Fibroblast of lung (primary cell): ENCODE measurements around the gene OR5A1. TPM values are rescaled to one million over a fixed set of nuclear protein-coding genes. Genes with fewer than 3 reads are reported as not detected.

Experiments used
- DNase-seq, 2 donors: peaks; one replicate each; pipeline versions ENCODE4 v3.0.0 to v3.0.0-alpha.2; 2010; ENCODE audit warnings: low read depth in 2 of 2
- H2AFZ ChIP-seq: 2 replicates; pipeline ENCODE4 v1.5.1; 2012; ENCODE audit warnings: low read length, control low read depth, inconsistent platforms
- H3K27ac ChIP-seq: 2 replicates; pipeline ENCODE4 v1.5.1; 2011; ENCODE audit warnings: low read length, control low read depth; ENCODE audit not compliant: insufficient read depth
- H3K27me3 ChIP-seq: 2 replicates; pipeline ENCODE4 v1.5.1; 2011; ENCODE audit warnings: mild to moderate bottlenecking, low read length; ENCODE audit not compliant: control insufficient read depth, insufficient read depth
- H3K36me3 ChIP-seq: 2 replicates; pipeline ENCODE4 v1.5.1; 2011; ENCODE audit warnings: low read length; ENCODE audit not compliant: control insufficient read depth, insufficient read depth
- H3K4me1 ChIP-seq: 2 replicates; pipeline ENCODE4 v1.5.1; 2011; ENCODE audit warnings: low read length; ENCODE audit not compliant: control insufficient read depth, insufficient read depth; ENCODE audit errors: extremely low read depth
- H3K4me2 ChIP-seq: 2 replicates; pipeline ENCODE4 v1.5.1; 2011; ENCODE audit warnings: low read length, control low read depth; ENCODE audit not compliant: insufficient read depth; ENCODE audit errors: extremely low read depth
- H3K4me3 ChIP-seq, 4 experiments: fragments of 200-600 bp in 1 of 4; sonication (generic) in 1 of 4; replicated peaks in 1 of 4; 2 replicates each; pipeline ENCODE4 v1.5.1; 2011 to 2016; ENCODE audit warnings: low read length in 4 of 4, low read depth in 3 of 4, mild to moderate bottlenecking in 3 of 4, control low read depth in 2 of 4, inconsistent platforms in 1 of 4, mixed read lengths in 1 of 4; ENCODE audit not compliant: insufficient read depth in 1 of 4; ENCODE audit errors: control extremely low read depth in 1 of 4
- H3K79me2 ChIP-seq: 2 replicates; pipeline ENCODE4 v1.5.1; 2012; ENCODE audit warnings: mild to moderate bottlenecking, low read length, inconsistent platforms; ENCODE audit not compliant: control insufficient read depth, insufficient read depth
- H3K9ac ChIP-seq: 2 replicates; pipeline ENCODE4 v1.5.1; 2011; ENCODE audit warnings: mild to moderate bottlenecking, low read length, control low read depth; ENCODE audit not compliant: insufficient read depth
- H3K9me3 ChIP-seq: 2 replicates; pipeline ENCODE4 v1.5.1; 2012; ENCODE audit warnings: low read depth, low read length; ENCODE audit not compliant: control insufficient read depth, insufficient read depth
- H4K20me1 ChIP-seq: 2 replicates; pipeline ENCODE4 v1.5.1; 2011; ENCODE audit warnings: low read length; ENCODE audit not compliant: control insufficient read depth, insufficient read depth; ENCODE audit errors: extremely low read depth
- EZH2 ChIP-seq: IDR thresholded peaks from 2 replicates; pipeline ENCODE4 v1.5.1; 2012; ENCODE audit warnings: low read length, control low read depth, mild to moderate bottlenecking; ENCODE audit errors: missing control alignments
- polyA minus RNA-seq: library from RNA; depleted of rRNA, polyadenylated mRNA; stranded (reverse); fragments of >200 nt; gene quantifications from 2 replicates; pipeline ENCODE4 v1.2.3, GENCODE V29; 2011; ENCODE audit warnings: low replicate concordance
- polyA plus RNA-seq, 2 donors: library from polyadenylated mRNA; depleted of rRNA in 1 of 2; stranded (reverse) in 1 of 2; unstranded in 1 of 2; fragments of >200 nt; gene quantifications; 2 replicates each; pipeline ENCODE4 v1.2.1, GENCODE V29; 2011 to 2012; ENCODE audit warnings: missing spikeins in 1 of 2
- total RNA-seq: library from RNA; depleted of rRNA; stranded (reverse); fragments of >200 nt; gene quantifications from 2 replicates; pipeline ENCODE4 v1.2.1, GENCODE V29; 2014
- TF ChIP-seq, protein P1 (sequence below), 2 donors: IDR thresholded peaks in 1 of 2; conservative IDR thresholded peaks in 1 of 2; 1 replicate in 1 of 2; 2 replicates in 1 of 2; pipeline ENCODE4 v1.5.1; 2011 to 2012; ENCODE audit warnings: low read length in 2 of 2, control low read depth in 1 of 2, inconsistent platforms in 1 of 2, low read depth in 1 of 2, mild to moderate bottlenecking in 1 of 2

Gene OR5A1
- not detected in 2 replicates for total RNA-seq
- polyA plus RNA-seq: not detected in 2 replicates
- polyA plus RNA-seq (2012): not detected in 2 replicates
- polyA minus RNA-seq: 0.67 TPM in 1 of 2 replicates, not detected in the other

- Histone ChIP-seq H3K4me1 (no peaks in the 10 kb centered on the region), H3K9ac (no peak within 1 kb of the TSS), H3K4me3 (no peak within 1 kb of the TSS), H3K27ac (no peak within 1 kb of the TSS), H3K79me2 (no peaks in the 10 kb centered on the region), H3K27me3 (no peaks in the 10 kb centered on the region), H4K20me1 (no peaks in the 10 kb centered on the region), H3K9me3 (no peaks in the 10 kb centered on the region), H3K36me3 (no peaks in the 10 kb centered on the region), H3K4me2 (no peak within 1 kb of the TSS), H2AFZ (no peak within 1 kb of the TSS)
- TF ChIP-seq EZH2: no peak
- TF ChIP-seq, protein P1, sequence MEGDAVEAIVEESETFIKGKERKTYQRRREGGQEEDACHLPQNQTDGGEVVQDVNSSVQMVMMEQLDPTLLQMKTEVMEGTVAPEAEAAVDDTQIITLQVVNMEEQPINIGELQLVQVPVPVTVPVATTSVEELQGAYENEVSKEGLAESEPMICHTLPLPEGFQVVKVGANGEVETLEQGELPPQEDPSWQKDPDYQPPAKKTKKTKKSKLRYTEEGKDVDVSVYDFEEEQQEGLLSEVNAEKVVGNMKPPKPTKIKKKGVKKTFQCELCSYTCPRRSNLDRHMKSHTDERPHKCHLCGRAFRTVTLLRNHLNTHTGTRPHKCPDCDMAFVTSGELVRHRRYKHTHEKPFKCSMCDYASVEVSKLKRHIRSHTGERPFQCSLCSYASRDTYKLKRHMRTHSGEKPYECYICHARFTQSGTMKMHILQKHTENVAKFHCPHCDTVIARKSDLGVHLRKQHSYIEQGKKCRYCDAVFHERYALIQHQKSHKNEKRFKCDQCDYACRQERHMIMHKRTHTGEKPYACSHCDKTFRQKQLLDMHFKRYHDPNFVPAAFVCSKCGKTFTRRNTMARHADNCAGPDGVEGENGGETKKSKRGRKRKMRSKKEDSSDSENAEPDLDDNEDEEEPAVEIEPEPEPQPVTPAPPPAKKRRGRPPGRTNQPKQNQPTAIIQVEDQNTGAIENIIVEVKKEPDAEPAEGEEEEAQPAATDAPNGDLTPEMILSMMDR (conservative IDR thresholded peaks at IDR 0.05 in 1 of 2, IDR thresholded peaks at IDR 0.05 in 1 of 2; ENCODE audit: low read depth in 1 of 2, low read length in 2 of 2): no peak
- DNase-seq: no peak
Measured at GRCh38 chr11:59436169-59436568, at the start of gene OR5A1. Gene OR5A1, plus strand, starts transcription at chr11:59436469. Its CDS starts 6,700 bp downstream, at chr11:59443169.

DNA sequence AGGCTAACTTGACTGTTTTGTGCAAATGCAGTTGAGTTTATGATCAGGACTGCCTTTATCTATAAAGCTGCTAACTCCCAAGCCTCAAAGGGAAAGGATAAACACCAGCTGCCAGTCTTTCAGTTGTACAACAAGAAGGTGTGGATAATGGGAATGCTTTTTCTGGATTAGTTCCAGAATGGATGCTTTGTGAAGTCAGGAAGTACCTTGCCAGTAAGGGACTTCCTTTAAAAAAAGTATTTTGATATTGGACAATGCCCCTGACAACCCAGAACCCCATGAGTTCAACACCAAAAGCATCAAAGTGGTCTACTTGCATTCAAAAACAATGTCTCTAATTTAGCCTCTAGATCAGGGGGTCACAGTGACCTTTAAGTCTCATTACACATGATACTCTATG is 42.1 kb upstream of the OR5A1 start:
- TF ChIP-seq, protein P1 (conservative IDR thresholded peaks at IDR 0.05 in 1 of 2, IDR thresholded peaks at IDR 0.05 in 1 of 2; ENCODE audit: low read depth in 1 of 2, low read length in 2 of 2): no peak
- TF ChIP-seq EZH2: no peak
- Histone ChIP-seq H3K4me1 (no peaks in the 10 kb centered on the region), H2AFZ (no peak overlapping the region), H3K27ac (no peak overlapping the region), H3K79me2 (no peaks in the 10 kb centered on the region), H3K36me3 (no peaks in the 10 kb centered on the region), H3K9ac (no peak overlapping the region), H4K20me1 (no peaks in the 10 kb centered on the region), H3K27me3 (no peaks in the 10 kb centered on the region), H3K4me2 (no peak overlapping the region), H3K9me3 (no peaks in the 10 kb centered on the region), H3K4me3 (no peak overlapping the region)
- DNase-seq: no peak

DNA sequence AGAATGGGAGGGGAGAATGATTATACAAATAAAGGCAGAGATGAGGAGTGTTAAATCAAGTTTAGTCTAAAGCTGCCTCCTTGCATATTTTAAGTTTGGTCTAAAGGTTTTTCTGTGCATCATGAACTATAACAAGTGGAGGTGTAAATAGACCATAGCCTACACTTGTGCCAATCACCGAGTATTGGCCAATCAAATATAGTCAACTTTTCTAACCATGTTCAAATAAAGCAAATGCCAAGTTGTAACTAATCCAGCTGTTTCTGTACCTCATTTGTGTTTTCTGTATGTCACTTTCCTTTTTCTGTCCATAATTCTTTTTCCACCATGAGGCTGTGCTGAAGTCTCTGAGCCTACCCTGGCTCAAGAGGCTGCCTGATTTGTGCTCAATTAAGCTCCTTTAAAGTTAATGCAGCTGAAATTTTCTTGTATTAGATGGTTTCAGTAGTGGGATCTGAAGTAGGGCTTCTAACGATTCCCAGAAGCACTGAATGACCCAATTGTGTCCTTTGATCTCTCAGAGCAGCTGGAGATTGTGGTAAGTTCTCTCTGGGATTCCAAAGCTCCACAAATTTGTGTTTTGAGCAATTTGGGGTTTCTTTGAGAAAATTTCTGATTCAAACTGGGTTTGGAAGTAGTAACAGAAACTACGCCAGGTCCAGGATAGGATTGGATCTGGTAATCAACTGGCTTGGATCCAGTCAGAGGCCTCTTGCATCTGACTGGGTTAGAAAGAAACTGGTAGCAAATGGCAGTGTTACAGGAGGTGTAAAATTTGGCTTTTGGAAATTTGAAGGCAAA is 35.6 kb upstream of the OR5A1 start:
- Histone ChIP-seq H4K20me1 (no peaks in the 10 kb centered on the region), H3K27me3 (no peaks in the 10 kb centered on the region), H3K4me1 (no peaks in the 10 kb centered on the region), H3K9ac (no peak overlapping the region), H3K27ac (no peak overlapping the region), H2AFZ (no peak overlapping the region), H3K4me3 (no peak overlapping the region), H3K4me2 (no peak overlapping the region), H3K36me3 (no peaks in the 10 kb centered on the region), H3K79me2 (no peaks in the 10 kb centered on the region), H3K9me3 (no peaks in the 10 kb centered on the region)
- TF ChIP-seq, protein P1 (conservative IDR thresholded peaks at IDR 0.05 in 1 of 2, IDR thresholded peaks at IDR 0.05 in 1 of 2; ENCODE audit: low read depth in 1 of 2, low read length in 2 of 2): no peak
- no peak for TF ChIP-seq EZH2
- no peak for DNase-seq
